Loucy (cell line): ENCODE results near the gene CCDC177.

ENCODE experiments used
- H2AFZ ChIP-seq: fragments of 200-600 bp; sonication (generic); 2 replicates; pipeline ENCODE4 v1.6.0; 2016; ENCODE audit warnings: antibody characterized with exemption, mild to moderate bottlenecking, low read length, moderate library complexity
- H3F3A ChIP-seq: fragments of 200-600 bp; 2 replicates; pipeline ENCODE4 v1.6.0; 2016; ENCODE audit warnings: antibody characterized with exemption, low read depth, mild to moderate bottlenecking
- H3K27me3 ChIP-seq: fragments of 200-600 bp; sonication (generic); 2 replicates; pipeline ENCODE4 v1.6.1; 2014; ENCODE audit warnings: low read length, mild to moderate bottlenecking; ENCODE audit not compliant: insufficient read depth, poor library complexity, severe bottlenecking
- H3K36me3 ChIP-seq: fragments of 200-600 bp; sonication (generic); 2 replicates; pipeline ENCODE4 v1.6.1; 2016; ENCODE audit warnings: low read length; ENCODE audit not compliant: insufficient read depth
- H3K4me1 ChIP-seq: fragments of 200-600 bp; sonication (generic); 2 replicates; pipeline ENCODE4 v1.5.1; 2014; ENCODE audit warnings: low read length, mild to moderate bottlenecking; ENCODE audit not compliant: insufficient read depth, poor library complexity, severe bottlenecking
- H3K4me2 ChIP-seq: fragments of 200-600 bp; sonication (generic); 2 replicates; pipeline ENCODE4 v1.6.0; 2014; ENCODE audit warnings: antibody characterized with exemption, low read length, low read depth, mild to moderate bottlenecking; ENCODE audit not compliant: poor library complexity, severe bottlenecking
- H3K4me3 ChIP-seq: fragments of 200-600 bp; sonication (generic); 2 replicates; pipeline ENCODE4 v1.5.1; 2014; ENCODE audit warnings: low read length, mild to moderate bottlenecking, mixed read lengths; ENCODE audit not compliant: poor library complexity, severe bottlenecking
- H3K79me2 ChIP-seq: fragments of 200-600 bp; sonication (generic); 2 replicates; pipeline ENCODE4 v1.6.1; 2014; ENCODE audit warnings: low read length; ENCODE audit not compliant: insufficient read depth
- H3K9ac ChIP-seq: fragments of 200-600 bp; sonication (generic); 2 replicates; pipeline ENCODE4 v1.6.0; 2014; ENCODE audit warnings: mild to moderate bottlenecking, low read depth, low read length, moderate library complexity; ENCODE audit not compliant: poor library complexity, severe bottlenecking
- H3K9me2 ChIP-seq: fragments of 200-600 bp; sonication (generic); replicated peaks from 2 replicates; pipeline ENCODE4 v1.6.1; 2016; ENCODE audit warnings: low read depth, low read length, mixed read lengths
- H3K9me3 ChIP-seq: fragments of 200-600 bp; sonication (generic); 2 replicates; pipeline ENCODE4 v1.6.1; 2014; ENCODE audit warnings: mild to moderate bottlenecking, antibody characterized with exemption, low read length, low read depth; ENCODE audit not compliant: insufficient read depth
- H4K20me1 ChIP-seq: fragments of 200-600 bp; sonication (generic); 2 replicates; pipeline ENCODE4 v1.6.0; 2014; ENCODE audit warnings: antibody characterized with exemption, low read length, mild to moderate bottlenecking; ENCODE audit not compliant: insufficient read depth, poor library complexity, severe bottlenecking
- CTCF ChIP-seq: fragments of 200-600 bp; sonication (generic); conservative IDR thresholded peaks from 2 replicates; pipeline ENCODE4 v1.5.1; 2014; ENCODE audit warnings: mild to moderate bottlenecking, antibody characterized with exemption, low read length
- EZH2phosphoT487 ChIP-seq: fragments of 200-600 bp; IDR thresholded peaks from 2 replicates; pipeline ENCODE4 v1.6.1; 2018; ENCODE audit warnings: antibody characterized with exemption, mild to moderate bottlenecking, moderate library complexity, borderline replicate concordance

The CCDC177 gene

GRCh38 chr14:69571449-69572029, 3.1 kb downstream of the CCDC177 start:
- Histone ChIP-seq H3K9me2 (no peaks in the 10 kb centered on the region), H3K27me3 (no peaks in the 10 kb centered on the region), H3K36me3 (no peaks in the 10 kb centered on the region), H3K4me1 (no peaks in the 10 kb centered on the region), H3F3A (no peaks in the 10 kb centered on the region), H3K79me2 (no peaks in the 10 kb centered on the region), H3K4me2 (no peak overlapping the region), H3K4me3 (no peak overlapping the region), H3K9ac (no peak overlapping the region), H4K20me1 (no peaks in the 10 kb centered on the region), H2AFZ (no peak overlapping the region), H3K9me3 (no peaks in the 10 kb centered on the region)
- TF ChIP-seq CTCF, result no peak
- TF ChIP-seq EZH2phosphoT487, result no peak

GRCh38 chr14:69570836-69571330, 3.8 kb downstream of the CCDC177 start:
- Histone ChIP-seq H3K27me3 (no peaks in the 10 kb centered on the region), H3K9me3 (no peaks in the 10 kb centered on the region), H3K9ac (no peak overlapping the region), H3K9me2 (no peaks in the 10 kb centered on the region), H3K4me2 (no peak overlapping the region), H2AFZ (no peak overlapping the region), H4K20me1 (no peaks in the 10 kb centered on the region), H3F3A (no peaks in the 10 kb centered on the region), H3K79me2 (no peaks in the 10 kb centered on the region), H3K4me1 (no peaks in the 10 kb centered on the region), H3K4me3 (no peak overlapping the region), H3K36me3 (no peaks in the 10 kb centered on the region)
- TF ChIP-seq EZH2phosphoT487 (no peak), CTCF (no peak)

GRCh38 chr14:69569859-69570258, 4.8 kb downstream of the CCDC177 start:
- Histone ChIP-seq H3K4me2 (no peak overlapping the region), H3K27me3 (no peaks in the 10 kb centered on the region), H4K20me1 (no peaks in the 10 kb centered on the region)

More at GRCh38 chr14:69569859-69570258, 4.8 kb downstream of the CCDC177 start:
- Histone ChIP-seq H3F3A (no peaks in the 10 kb centered on the region), H3K36me3 (no peaks in the 10 kb centered on the region), H3K79me2 (no peaks in the 10 kb centered on the region), H2AFZ (no peak overlapping the region), H3K9me3 (no peaks in the 10 kb centered on the region), H3K4me3 (no peak overlapping the region), H3K9me2 (no peaks in the 10 kb centered on the region), H3K9ac (no peak overlapping the region), H3K4me1 (no peaks in the 10 kb centered on the region)
- TF ChIP-seq CTCF (no peak), EZH2phosphoT487 (no peak)
